Stomach (tissue), 4 donors: Measurements from ENCODE around the gene ARID2.

Experiments
- POLR2A ChIP-seq, 4 donors: fragments of 450-650 bp; IDR thresholded peaks; one replicate each; pipeline ENCODE4 v1.6.1; 2016; ENCODE audit warnings: antibody characterized with exemption in 4 of 4, control low read depth in 2 of 4, mild to moderate bottlenecking in 1 of 4, moderate library complexity in 1 of 4
- TF ChIP-seq, protein P1 (sequence below), 7 experiments: fragments of 450-650 bp in 4 of 7; fragments of 200-600 bp in 3 of 7; sonication (generic) in 3 of 7; IDR thresholded peaks; one replicate each; pipeline ENCODE4 v1.5.1; 2016 to 2019; ENCODE audit warnings: antibody characterized with exemption in 7 of 7, control low read depth in 2 of 7, mild to moderate bottlenecking in 1 of 7

GRCh38 chr12:45680362-45680761, 49.1 kb upstream of the ARID2 start:
- TF ChIP-seq, protein P1, sequence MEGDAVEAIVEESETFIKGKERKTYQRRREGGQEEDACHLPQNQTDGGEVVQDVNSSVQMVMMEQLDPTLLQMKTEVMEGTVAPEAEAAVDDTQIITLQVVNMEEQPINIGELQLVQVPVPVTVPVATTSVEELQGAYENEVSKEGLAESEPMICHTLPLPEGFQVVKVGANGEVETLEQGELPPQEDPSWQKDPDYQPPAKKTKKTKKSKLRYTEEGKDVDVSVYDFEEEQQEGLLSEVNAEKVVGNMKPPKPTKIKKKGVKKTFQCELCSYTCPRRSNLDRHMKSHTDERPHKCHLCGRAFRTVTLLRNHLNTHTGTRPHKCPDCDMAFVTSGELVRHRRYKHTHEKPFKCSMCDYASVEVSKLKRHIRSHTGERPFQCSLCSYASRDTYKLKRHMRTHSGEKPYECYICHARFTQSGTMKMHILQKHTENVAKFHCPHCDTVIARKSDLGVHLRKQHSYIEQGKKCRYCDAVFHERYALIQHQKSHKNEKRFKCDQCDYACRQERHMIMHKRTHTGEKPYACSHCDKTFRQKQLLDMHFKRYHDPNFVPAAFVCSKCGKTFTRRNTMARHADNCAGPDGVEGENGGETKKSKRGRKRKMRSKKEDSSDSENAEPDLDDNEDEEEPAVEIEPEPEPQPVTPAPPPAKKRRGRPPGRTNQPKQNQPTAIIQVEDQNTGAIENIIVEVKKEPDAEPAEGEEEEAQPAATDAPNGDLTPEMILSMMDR (IDR thresholded peaks at IDR 0.05): no peak
- TF ChIP-seq POLR2A (IDR thresholded peaks at IDR 0.05): no peak
